Measurements from ENCODE around the gene AJAP1.
"Not testable (repeated sequence)": the region's sequence is repeated elsewhere in the genome, so short reads cannot be mapped to it uniquely, and the experiment has no call there.

The AJAP1 gene

GRCh38 chr1:4658643-4659628 is 4.5 kb downstream of the AJAP1 start:
- no peak for DNase-seq

DNA sequence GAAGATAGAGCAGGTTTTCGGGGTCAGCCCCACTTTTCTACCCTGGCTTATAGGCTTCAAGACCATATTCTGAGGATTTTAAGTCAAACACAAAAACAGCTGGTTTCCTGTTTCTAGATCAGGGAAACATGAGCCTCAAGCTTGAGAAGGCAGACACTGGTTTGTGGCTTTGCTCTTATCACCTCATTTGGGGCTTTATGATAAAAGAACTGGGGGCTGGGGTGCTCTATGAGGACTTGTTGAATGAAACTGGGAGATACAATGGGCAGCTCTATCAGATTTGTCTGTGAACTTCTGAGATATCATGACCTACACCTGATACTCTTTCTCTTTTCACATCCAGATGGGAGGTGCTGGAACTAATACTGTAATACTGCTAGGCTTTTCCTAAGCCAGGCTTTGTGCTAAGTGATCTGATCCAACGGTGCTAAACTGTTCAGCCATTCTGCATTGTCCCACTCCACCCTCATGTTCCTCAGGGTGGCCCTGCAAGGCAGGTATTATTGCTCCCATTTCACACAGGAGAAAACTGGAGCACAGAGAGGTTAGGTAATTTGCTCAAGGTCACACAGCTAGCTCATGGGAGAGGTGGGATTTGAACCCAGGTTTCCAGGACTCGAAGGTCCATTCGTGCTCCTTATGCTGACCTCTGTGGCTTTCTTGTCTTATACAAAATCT is 6.6 kb downstream of the AJAP1 start:
- DNase-seq = no peak

GRCh38 chr1:4661595-4661917 is 7.1 kb downstream of the AJAP1 start:
- DNase-seq = no peak

DNA sequence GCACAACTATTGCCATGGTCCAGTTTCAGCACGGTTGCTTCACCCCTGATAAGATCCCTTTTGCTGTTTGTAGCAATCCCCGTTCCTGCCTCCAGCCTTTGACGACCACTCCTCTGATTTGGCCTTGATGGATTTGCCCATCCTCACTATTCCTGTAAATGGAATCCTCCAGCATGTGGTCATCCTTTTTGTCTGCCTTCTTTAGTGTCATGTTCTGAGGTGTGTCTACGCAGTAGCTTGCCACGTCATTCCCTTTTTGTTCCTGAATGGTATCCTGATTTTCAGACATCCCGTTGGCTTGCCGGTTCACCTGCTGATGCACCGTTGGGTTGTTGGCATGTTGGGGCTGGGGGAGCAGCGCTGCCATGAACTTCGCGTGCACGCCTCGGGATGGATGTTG is 7.8 kb downstream of the AJAP1 start:
- no peak for DNase-seq

DNA sequence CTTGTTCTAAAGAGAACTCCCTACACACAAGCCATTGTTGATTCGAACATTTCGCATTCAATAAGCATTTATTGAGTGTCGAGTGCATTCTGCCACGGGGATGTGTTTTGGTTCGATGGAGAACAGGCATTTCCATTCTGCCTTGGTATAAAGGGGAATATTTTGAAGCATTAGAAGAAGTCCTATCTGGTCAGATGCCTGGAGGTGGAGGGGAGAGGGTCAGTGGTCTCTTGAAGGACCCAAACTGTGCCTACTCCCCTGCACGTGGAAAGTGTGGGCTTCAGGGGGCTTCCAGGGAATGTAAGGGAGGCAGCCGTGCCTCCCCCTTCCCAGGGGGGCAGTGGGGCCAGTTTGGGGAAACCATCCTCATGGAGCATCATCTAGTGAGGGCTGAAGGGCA is 8.3 kb downstream of the AJAP1 start:
- no peak for DNase-seq

DNA sequence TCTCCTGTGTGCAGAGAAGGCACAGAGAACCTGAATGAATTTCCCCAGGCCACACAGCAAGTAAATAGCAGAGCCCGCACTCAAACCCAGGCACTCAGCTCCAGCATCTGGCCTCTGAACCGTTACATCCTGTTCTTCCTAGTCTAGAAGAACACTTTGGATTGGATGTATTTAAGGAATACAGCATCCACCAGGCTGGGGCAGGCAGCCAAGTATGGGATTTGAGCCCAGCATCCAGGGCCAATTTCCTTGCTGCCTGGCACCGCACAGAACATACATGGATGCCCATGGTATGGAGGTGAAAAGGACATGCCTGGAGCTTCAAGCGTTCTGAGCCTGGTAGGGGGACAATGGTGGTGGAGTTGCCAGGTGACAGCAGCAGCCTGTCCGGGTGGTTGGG is 9.7 kb downstream of the AJAP1 start:
- DNase-seq = no peak

GRCh38 chr1:4664606-4665005 is 10.2 kb downstream of the AJAP1 start:
- DNase-seq = no peak

DNA sequence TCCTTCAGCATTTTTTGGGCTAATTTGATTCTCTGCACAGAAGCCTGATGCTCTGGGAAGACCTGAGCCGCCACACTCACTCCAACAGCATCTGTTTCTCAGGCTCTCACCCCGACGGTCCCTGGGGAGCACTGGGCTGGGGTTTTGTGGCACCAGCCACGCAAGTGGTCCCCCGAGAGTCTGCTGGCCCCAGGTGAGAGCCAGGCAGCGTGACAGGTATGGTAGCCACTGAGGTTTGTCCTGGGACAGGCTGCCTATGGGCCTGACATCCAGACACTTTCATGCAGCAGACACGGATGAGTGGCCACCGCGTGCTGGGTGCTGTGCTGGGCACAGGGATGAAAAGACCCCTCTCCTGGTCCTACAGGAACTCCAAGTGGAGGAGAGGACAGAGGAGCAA is 11.0 kb downstream of the AJAP1 start:
- no peak for DNase-seq

- DNase-seq = not testable (repeated sequence)
Observed at GRCh38 chr1:4666683-4667082, 12.3 kb downstream of the AJAP1 start.

GRCh38 chr1:4668743-4669700 is 14.6 kb downstream of the AJAP1 start:
- no peak for DNase-seq

- DNase-seq = no peak
Observed at GRCh38 chr1:4670265-4670664, 15.9 kb downstream of the AJAP1 start.

DNA sequence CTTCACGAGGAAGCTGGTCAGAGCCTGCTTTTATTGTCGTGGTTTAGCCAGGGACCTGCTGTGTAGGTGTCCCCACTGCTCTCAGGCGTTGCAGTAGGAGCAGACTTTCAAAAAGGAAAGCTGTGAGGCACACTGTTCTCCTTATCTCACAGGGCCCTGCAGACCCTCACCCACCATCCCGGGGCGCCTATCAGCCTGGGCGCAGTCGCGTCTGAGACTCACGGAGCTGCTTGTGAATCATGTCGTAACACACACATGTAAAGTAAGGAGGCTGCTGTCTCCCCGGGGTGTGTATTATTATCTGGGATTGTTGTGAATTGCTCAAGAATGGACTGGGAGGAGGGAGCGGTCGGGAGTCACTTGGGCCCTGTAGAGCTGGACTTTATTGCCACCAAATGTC is 17.4 kb downstream of the AJAP1 start:
- DNase-seq = no peak

- no peak for DNase-seq
Observed at GRCh38 chr1:4673494-4673893, 19.1 kb downstream of the AJAP1 start.

- DNase-seq = no peak
Observed at GRCh38 chr1:4674117-4674516, 19.7 kb downstream of the AJAP1 start.

DNA sequence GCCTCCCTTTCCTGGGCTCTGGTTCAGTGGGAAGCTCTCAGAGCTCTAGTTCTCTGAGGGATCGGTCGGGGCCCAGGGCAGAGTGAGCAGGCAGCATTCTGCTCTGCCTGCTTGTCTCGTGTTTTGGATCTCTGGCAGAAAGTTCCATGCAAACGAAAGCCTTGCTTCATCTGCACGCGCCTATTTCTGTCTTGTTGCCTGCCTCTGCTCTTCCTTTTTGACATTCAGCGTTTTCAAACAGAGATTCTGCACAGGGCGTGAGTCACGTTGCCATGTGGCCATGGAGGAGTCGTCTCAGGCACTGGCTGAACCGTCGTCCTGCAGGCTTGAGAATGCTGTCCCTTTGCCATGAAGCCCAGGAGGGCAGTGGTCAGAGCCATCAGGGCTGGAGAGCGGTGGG is 20.3 kb downstream of the AJAP1 start:
- no peak for DNase-seq

DNA sequence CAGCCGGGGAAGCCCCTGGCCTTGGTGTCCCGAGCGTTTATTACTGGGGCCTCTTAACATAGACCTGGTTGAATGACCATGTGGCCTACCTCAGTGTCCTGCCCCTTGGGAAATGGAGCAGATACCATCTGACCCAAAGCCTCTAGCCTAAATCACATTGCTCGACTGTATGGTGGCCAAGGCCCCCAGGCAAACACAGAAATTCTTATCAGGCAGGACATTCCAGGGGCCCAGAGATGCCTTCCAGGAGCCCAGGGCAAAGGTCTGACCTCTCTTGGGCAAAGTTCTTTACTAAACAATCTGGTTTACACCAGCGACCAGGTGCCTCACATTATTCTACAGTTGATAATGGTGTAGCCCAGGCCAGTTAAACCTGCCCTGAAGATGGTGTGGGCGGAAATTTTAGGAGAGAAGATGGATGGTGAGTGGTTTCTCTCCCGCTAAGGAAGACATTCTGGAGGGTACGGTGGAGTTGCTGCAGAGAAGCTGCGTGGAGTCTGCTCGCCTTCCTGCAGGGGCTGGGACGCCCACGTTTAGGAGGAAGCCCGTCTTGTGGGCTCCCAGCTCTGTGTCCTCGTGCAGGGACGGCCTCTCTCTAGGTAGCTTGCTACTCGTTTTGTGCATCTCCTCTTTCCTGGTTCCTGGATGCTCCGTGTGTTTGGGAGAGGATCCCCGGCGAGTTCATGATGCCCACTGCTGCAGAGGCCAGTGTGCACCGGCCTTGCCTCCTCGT is 21.2 kb downstream of the AJAP1 start:
- no peak for DNase-seq

GRCh38 chr1:4676253-4676652 is 21.8 kb downstream of the AJAP1 start:
- DNase-seq = no peak

GRCh38 chr1:4677608-4678007 is 23.2 kb downstream of the AJAP1 start:
- no peak for DNase-seq

DNA sequence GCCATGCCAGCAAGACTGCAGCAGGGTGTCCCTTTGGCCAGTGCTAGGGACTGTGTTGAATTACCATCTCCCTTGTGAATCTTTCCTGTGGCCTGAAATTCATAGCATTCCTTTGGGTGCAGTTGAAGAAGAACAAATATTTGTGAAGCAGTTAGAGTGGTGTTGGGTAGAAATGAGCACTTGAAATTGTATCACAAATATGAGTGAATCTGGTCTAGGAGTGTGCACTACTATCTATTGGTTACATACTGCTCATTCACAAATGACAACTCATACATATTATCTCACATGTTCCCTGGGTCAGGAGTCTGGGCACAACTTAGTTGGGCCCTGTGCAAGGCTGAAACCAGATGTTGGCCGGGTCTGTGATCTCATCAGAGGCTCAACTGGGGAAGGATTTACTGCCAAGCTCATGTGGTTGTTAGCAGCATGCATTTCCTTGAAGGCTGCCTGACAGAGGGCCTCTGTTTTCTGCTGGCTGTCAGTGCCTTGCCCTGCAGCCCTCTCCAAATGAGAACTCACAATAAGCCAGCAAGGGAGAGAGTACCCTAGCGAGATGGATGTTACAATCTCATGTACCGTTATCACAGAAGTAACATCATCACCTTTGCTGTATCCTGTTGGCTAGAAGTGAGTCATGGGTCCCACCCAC is 23.8 kb downstream of the AJAP1 start:
- DNase-seq = no peak

DNA sequence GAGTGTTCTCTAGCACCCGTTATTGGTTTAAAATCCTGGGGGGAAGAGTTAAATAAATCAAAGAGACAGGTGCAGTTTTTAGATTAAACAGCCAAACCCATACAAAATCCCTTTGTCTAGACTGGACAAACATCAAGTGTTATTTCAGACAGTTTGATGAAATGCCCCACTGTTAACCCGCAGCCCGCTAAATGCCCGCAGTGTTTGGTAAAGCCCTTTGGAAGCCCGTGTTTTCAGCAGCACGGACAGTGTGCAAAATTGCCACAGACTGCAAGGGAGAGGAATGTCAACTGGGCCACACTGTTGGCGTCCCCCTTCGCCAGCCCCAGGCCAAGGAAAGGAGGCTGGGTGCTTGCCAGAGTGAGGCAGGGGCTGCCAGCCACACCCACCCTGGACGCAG is 26.6 kb downstream of the AJAP1 start:
- DNase-seq = no peak

- no peak for DNase-seq
Observed at GRCh38 chr1:4682607-4683220, 28.3 kb downstream of the AJAP1 start.

GRCh38 chr1:4684136-4684535 is 29.7 kb downstream of the AJAP1 start:
- DNase-seq = no peak
